ENCODE measurements around the gene VAV2. TPM values are rescaled to one million over a fixed set of nuclear protein-coding genes. Genes with fewer than 3 reads are reported as not detected.

Gene VAV2
- polyA plus RNA-seq, 2 of the 4 experiments (the other 2 are of a cell fraction) = 9.8 to 21.4 TPM

- TF ChIP-seq HES2 (IDR thresholded peaks at IDR 0.05) (no peak), BHLHE40 (IDR thresholded peaks at IDR 0.05; ENCODE audit: low read depth, low read length) (no peak), JUN (IDR thresholded peaks at IDR 0.05) (no peak), ZC3H11A (IDR thresholded peaks at IDR 0.05) (no peak), ZSCAN20 (CRISPR knock-in tag; IDR thresholded peaks at IDR 0.05) (no peak), NFE2L2 (conservative IDR thresholded peaks at IDR 0.05; ENCODE audit: low read length) (no peak)
Observed at GRCh38 chr9:133830310-133830709, 161.8 kb downstream of the VAV2 start (continued).

GRCh38 chr9:133828338-133828997 is 163.7 kb downstream of the VAV2 start:
- DNase-seq (ENCODE audit: low read depth in 1 of 2, low spot score in 1 of 2) (no peak), FAIRE-seq (no peak), ATAC-seq (no peak)
- no peak overlapping the region for H3K4me2 ChIP-seq
- ChIA-PET CTCF (no interaction called here), POLR2A (no interaction called here)
- H3K27ac ChIP-seq = no peak overlapping the region
- no peak for TF ChIP-seq CBX8 (IDR thresholded peaks at IDR 0.05)
- TF ChIP-seq USF2 (IDR thresholded peaks at IDR 0.05) = no peak
- TF ChIP-seq HEYL (CRISPR knock-in tag; IDR thresholded peaks at IDR 0.05) = no peak
- no peak for TF ChIP-seq HOXA7 (CRISPR knock-in tag; IDR thresholded peaks at IDR 0.05)
- no peak for TF ChIP-seq MAZ (IDR thresholded peaks at IDR 0.05; ENCODE audit: borderline replicate concordance, low read depth, low read length)
- TF ChIP-seq ZFP36 (IDR thresholded peaks at IDR 0.05; ENCODE audit: borderline replicate concordance, partially characterized antibody) = no peak
- TF ChIP-seq ZC3H11A (IDR thresholded peaks at IDR 0.05) = no peak
- TF ChIP-seq ZSCAN20 (CRISPR knock-in tag; IDR thresholded peaks at IDR 0.05) = no peak
- no peak for TF ChIP-seq JUNB (IDR thresholded peaks at IDR 0.05)
- no peak for TF ChIP-seq FOSB (CRISPR knock-in tag; IDR thresholded peaks at IDR 0.05)
- no peaks in the 10 kb centered on the region for H3K4me1 ChIP-seq
- no peak overlapping the region for H3K4me3 ChIP-seq
- WGBS (ENCODE audit: missing lambda C conversion rate) = 92% methylated on average over 8 of the region's 25 CpGs
- H3K9me3 ChIP-seq = no peaks in the 10 kb centered on the region

GRCh38 chr9:133826289-133827085 is 165.6 kb downstream of the VAV2 start:
- CTCF ChIA-PET = interaction anchor here (0.9 to 1.3 kb wide), 5 partner anchors 11 to 120 kb away, joined by 3 to 5 read pairs (median 3); no protein-coding TSS in a partner anchor
- H3K4me3 ChIP-seq = no peak overlapping the region
- ATAC-seq = no peak; a peak in 1 of 6 replicates
- no peaks in the 10 kb centered on the region for H3K9me3 ChIP-seq
- TF ChIP-seq NR3C1 (IDR thresholded peaks at IDR 0.05) (no peak), ZFP36 (IDR thresholded peaks at IDR 0.05; ENCODE audit: borderline replicate concordance, partially characterized antibody) (no peak), ESRRA (IDR thresholded peaks at IDR 0.05; ENCODE audit: borderline replicate concordance, low read length) (no peak), POLR2AphosphoS2 (conservative IDR thresholded peaks at IDR 0.05; ENCODE audit: low read length) (no peak), CEBPB (IDR thresholded peaks at IDR 0.05) (no peak), HOXB5 (CRISPR knock-in tag; IDR thresholded peaks at IDR 0.05) (no peak), NPAS2 (CRISPR knock-in tag; IDR thresholded peaks at IDR 0.05; ENCODE audit: borderline replicate concordance) (no peak), TFCP2L1 (CRISPR knock-in tag; IDR thresholded peaks at IDR 0.05) (no peak), MAZ (IDR thresholded peaks at IDR 0.05; ENCODE audit: borderline replicate concordance, low read depth, low read length) (no peak), ZC3H11A (IDR thresholded peaks at IDR 0.05) (no peak), CHD4 (IDR thresholded peaks at IDR 0.05; ENCODE audit: borderline replicate concordance) (no peak), EP300 (IDR thresholded peaks at IDR 0.05) (no peak), RAD21 (conservative IDR thresholded peaks at IDR 0.05 in 1 of 2, IDR thresholded peaks at IDR 0.05 in 1 of 2) (no peak), RARB (CRISPR knock-in tag; IDR thresholded peaks at IDR 0.05) (no peak), FOSB (CRISPR knock-in tag; IDR thresholded peaks at IDR 0.05) (no peak), CBX8 (IDR thresholded peaks at IDR 0.05) (no peak), MAX (IDR thresholded peaks at IDR 0.05) (no peak)
- DNase-seq (ENCODE audit: low read depth in 1 of 2, low spot score in 1 of 2) = no peak
- POLR2A ChIA-PET = no interaction called here
- 85% methylated on average over 18 of the region's 22 CpGs for WGBS (ENCODE audit: missing lambda C conversion rate)
- no peak for FAIRE-seq
- H3K4me2 ChIP-seq = no peak overlapping the region
- H3K27ac ChIP-seq = 0 out of 6 replicates have a peak overlapping the region, but pooled peaks of 1 of the 2 experiments have one; percentile 34
- H3K4me1 ChIP-seq = no peaks in the 10 kb centered on the region

All from A549 (cell line).